Gastroesophageal sphincter (tissue), 4 donors: ENCODE data around the gene SNED1. TPM values are rescaled to one million over a fixed set of nuclear protein-coding genes. Genes with fewer than 3 reads are reported as not detected.

Source experiments
- ATAC-seq: fragments of 150-250 bp; one replicate; pipeline ENCODE4 v1.9.1; 2016; ENCODE audit warnings: mild to moderate bottlenecking, moderate library complexity
- H3K27ac ChIP-seq, 4 donors: fragments of 200-600 bp; sonication (generic) in 3 of 4; 1 replicate in 3 of 4; 2 replicates in 1 of 4; pipeline ENCODE4 v1.5.1; 2016 to 2019
- H3K27me3 ChIP-seq: fragments of 200-600 bp; sonication (generic); one replicate; pipeline ENCODE4 v1.5.1; 2019
- H3K36me3 ChIP-seq, 2 donors: fragments of 200-600 bp; sonication (generic); one replicate each; pipeline ENCODE4 v1.5.1; 2019; ENCODE audit warnings: control low read depth in 1 of 2
- H3K4me1 ChIP-seq, 3 donors: fragments of 200-600 bp; sonication (generic); 1 replicate in 2 of 3; 2 replicates in 1 of 3; pipeline ENCODE4 v1.5.1; 2016 to 2019; ENCODE audit warnings: control low read depth in 2 of 3
- H3K4me3 ChIP-seq, 2 donors: fragments of 200-600 bp; sonication (generic); one replicate each; pipeline ENCODE4 v1.5.1; 2019; ENCODE audit warnings: mild to moderate bottlenecking in 1 of 2, moderate library complexity in 1 of 2
- H3K9me3 ChIP-seq, 3 donors: fragments of 200-600 bp; sonication (generic); one replicate each; pipeline ENCODE4 v1.5.1; 2017 to 2019; ENCODE audit warnings: control low read depth in 2 of 3
- EP300 ChIP-seq: sonication (generic); formaldehyde crosslinking; IDR thresholded peaks from one replicate; pipeline ENCODE4 v1.6.1; 2017; ENCODE audit warnings: antibody characterized with exemption, mild to moderate bottlenecking
- POLR2A ChIP-seq, 2 donors: fragments of 450-650 bp; IDR thresholded peaks; one replicate each; pipeline ENCODE4 v1.6.1; 2017; ENCODE audit warnings: antibody characterized with exemption in 2 of 2, mild to moderate bottlenecking in 2 of 2, moderate library complexity in 1 of 2
- POLR2AphosphoS5 ChIP-seq: sonication (generic); formaldehyde crosslinking; IDR thresholded peaks from one replicate; pipeline ENCODE4 v1.6.1; 2017; ENCODE audit warnings: antibody characterized with exemption
- WGBS, 2 donors: methylation state at CpG; one replicate each; pipeline ENCODE4 v1.1.5; 2018; ENCODE audit warnings: low coverage in 1 of 2; 5-methylcytosine and 5-hydroxymethylcytosine counted together
- total RNA-seq, 4 donors: library from RNA; depleted of rRNA; stranded (reverse); fragments of >200 nt; gene quantifications; one replicate each; pipeline ENCODE4 v1.1.0, GENCODE V29; 2016
- TF ChIP-seq, protein P1 (sequence below), 4 experiments: fragments of 200-600 bp in 2 of 4; fragments of 450-650 bp in 2 of 4; sonication (generic) in 1 of 4; IDR thresholded peaks; one replicate each; pipeline ENCODE4 v1.5.1; 2017 to 2019; ENCODE audit warnings: antibody characterized with exemption in 4 of 4, mild to moderate bottlenecking in 2 of 4, moderate library complexity in 2 of 4

The SNED1 gene
- total RNA-seq, 4 donors from 2014 or later, result 8.3 to 29.9 (median 14.6) TPM

DNA sequence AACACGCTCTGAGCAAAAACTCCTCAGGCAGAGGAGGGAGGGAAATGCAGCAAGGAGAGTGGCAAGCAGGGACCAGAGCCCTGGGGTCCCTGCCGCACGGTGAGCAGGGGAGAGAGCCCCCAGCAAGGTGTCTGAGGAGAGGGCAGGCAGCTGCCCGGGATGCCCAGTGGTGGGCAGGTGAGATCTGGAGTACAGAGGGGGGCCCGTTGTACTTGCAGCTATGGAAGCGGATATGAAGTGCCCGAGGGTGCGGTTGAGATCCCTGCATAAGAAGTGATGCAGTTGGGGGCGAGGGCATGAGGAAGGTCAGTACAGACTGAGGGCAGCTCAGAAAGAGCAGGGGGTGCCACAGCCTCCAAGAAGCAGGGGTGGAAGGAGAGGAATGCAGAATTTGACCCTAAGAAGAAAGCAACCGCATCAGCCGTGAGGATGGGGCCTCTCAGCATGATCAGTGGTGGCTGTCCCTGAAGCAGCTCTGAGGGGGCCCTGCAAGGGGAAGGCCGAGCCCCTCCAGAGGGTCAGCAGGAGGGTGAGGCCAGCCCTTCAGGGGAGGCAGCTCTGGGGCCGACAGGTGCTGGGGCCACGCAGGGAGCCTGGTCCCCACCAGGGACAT, 74.2 kb downstream of the SNED1 start:
- Histone ChIP-seq H3K27me3 (peaks cover 33% of the 10 kb centered on the region), H3K27ac (no peak overlapping the region), H3K4me3 (no peak overlapping the region), H3K9me3 (no peaks in the 10 kb centered on the region), H3K36me3 (peaks cover 0 to 79% of the 10 kb centered on the region in 2 donors), H3K4me1 (no peaks in the 10 kb centered on the region)
- no peak for ATAC-seq
- 57 to 70% methylated on average over 2 to 4 of the region's 14 CpGs for WGBS, 2 donors
- no peak for TF ChIP-seq POLR2AphosphoS5
- TF ChIP-seq, protein P1, sequence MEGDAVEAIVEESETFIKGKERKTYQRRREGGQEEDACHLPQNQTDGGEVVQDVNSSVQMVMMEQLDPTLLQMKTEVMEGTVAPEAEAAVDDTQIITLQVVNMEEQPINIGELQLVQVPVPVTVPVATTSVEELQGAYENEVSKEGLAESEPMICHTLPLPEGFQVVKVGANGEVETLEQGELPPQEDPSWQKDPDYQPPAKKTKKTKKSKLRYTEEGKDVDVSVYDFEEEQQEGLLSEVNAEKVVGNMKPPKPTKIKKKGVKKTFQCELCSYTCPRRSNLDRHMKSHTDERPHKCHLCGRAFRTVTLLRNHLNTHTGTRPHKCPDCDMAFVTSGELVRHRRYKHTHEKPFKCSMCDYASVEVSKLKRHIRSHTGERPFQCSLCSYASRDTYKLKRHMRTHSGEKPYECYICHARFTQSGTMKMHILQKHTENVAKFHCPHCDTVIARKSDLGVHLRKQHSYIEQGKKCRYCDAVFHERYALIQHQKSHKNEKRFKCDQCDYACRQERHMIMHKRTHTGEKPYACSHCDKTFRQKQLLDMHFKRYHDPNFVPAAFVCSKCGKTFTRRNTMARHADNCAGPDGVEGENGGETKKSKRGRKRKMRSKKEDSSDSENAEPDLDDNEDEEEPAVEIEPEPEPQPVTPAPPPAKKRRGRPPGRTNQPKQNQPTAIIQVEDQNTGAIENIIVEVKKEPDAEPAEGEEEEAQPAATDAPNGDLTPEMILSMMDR (IDR thresholded peaks at IDR 0.05), result no peak
- no peak for TF ChIP-seq POLR2A (IDR thresholded peaks at IDR 0.05)

DNA sequence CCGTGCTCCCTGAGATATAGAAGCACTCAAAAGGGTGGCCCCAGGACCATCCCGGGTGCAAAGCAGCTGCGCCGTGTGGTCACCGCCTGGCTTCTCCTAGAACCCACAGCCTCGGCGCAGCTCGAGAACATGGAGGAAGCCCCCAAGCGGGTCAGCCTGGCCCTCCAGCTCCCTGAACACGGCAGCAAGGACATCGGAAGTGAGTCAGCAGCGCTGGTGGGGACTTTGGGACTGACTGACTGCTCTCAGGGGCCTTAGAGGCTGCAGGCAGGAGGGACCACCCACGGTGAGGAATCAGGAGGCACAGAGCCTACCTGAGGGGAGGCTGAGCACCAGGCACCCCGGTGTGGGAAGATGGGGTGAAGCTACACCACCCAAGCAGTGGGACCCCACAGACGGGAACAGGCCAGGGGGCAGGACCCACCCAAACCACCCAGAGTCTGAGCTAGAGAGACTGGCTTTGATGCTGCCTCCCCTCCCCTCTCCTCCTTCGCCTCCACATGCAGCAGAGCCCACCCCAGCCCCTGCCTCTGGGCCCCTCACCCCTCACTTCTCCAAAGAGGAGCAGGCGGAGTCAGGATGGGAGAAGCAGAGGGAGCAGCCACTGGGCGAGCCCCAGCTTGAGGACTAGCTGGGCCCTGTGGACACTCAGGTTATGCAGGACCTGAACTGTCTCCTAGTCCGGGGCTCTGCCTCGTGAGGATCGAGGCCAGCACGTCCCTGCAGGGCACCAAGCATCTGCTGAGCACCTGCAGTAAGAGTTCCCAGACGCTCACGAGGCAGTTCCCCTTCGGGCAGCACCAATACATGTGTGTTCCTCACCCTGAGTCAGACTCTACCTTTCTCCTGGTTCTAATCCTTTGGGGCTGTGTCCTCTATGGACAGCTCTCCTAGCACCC, 75.0 kb downstream of the SNED1 start:
- 40% methylated on average over 1 of the region's 25 CpGs; no CpG with 5 or more reads in 1 of the 2 donors for WGBS, 2 donors
- H3K27ac ChIP-seq, result no peak overlapping the region
- peaks cover 0 to 71% of the 10 kb centered on the region in 2 donors for H3K36me3 ChIP-seq
- TF ChIP-seq, protein P1 (IDR thresholded peaks at IDR 0.05), result no peak
- no peak for TF ChIP-seq POLR2AphosphoS5
- TF ChIP-seq POLR2A (IDR thresholded peaks at IDR 0.05), result no peak
- TF ChIP-seq EP300, result no peak
- peaks cover 33% of the 10 kb centered on the region for H3K27me3 ChIP-seq
- H3K9me3 ChIP-seq, result no peaks in the 10 kb centered on the region
- no peak overlapping the region for H3K4me3 ChIP-seq
- ATAC-seq, result no peak
- no peaks in the 10 kb centered on the region for H3K4me1 ChIP-seq

DNA sequence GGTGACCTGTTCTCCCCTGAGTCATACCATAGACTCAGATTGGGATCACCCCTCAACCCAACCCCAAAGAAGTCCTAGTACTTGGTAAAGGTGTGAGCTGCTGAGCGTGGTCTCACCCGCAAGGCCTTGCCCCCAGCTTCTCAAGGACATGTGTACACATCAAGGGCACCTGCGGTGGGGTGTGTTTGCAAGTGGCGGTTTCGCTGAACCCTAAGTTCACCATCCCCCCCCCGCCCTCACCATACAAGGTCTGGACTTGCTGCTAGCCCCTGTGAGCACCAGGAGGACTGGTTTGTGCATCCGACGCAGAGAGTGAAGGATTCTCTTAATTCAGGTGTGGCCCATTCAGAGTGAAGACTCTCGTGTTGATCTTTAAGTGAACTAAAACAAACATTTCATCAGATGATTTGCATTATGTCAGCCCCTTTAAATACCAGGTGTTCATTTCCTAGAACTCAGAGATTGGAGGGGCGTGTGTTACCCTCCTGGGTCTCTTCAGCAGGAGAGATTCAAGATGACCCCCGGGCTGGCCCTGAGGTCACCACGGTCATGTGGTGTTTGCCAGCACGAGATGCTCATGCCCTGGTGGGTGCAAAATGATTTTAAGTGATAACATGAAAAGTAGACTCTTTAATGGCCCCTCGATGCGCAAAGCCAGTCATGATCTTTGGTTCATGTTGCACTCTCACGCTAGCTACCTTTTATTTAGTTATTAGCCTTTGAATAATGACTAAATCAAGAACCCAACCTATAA, 75.8 kb downstream of the SNED1 start:
- H3K4me3 ChIP-seq, result no peak overlapping the region
- TF ChIP-seq EP300 (no peak), POLR2A (IDR thresholded peaks at IDR 0.05) (no peak), POLR2AphosphoS5 (no peak)
- TF ChIP-seq, protein P1 (IDR thresholded peaks at IDR 0.05), result no peak
- H3K4me1 ChIP-seq, result no peaks in the 10 kb centered on the region
- H3K27ac ChIP-seq, result no peak overlapping the region
- WGBS, 2 donors, result 75 to 90% methylated on average over 7 to 9 of the region's 16 CpGs
- H3K9me3 ChIP-seq, result no peaks in the 10 kb centered on the region
- H3K36me3 ChIP-seq, result peaks cover 0 to 63% of the 10 kb centered on the region in 2 donors
- no peak for ATAC-seq
- peaks cover 25% of the 10 kb centered on the region for H3K27me3 ChIP-seq

DNA sequence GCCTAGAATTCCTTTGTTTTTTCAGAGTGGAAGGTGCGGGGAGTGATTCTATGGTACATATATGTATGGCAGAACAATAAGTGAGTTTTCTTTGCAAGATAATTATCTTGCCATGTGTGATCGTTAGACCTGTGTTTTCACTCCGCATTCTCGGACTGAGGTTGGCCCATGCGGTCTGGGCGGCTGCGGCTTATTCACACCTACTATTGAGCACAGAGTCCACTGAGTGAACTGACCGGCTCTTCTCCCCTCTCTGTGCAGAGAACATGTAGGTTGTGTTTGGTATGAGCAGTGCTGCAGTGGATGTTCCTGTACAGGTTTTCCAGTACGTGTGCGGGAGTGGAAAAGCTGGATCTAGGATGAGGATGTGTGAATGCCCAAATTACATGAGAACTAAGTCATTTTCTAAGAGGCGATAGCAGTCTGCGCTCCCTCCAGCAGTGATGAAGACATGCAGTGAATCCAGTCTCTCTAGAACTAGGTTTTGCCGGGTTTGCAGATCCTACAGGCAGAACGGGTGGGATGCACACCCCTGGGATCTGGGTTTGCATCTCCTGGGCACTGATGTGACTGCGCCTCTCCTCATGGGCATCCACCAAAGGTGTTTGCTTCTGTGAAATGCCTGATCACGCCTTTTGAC, 76.6 kb downstream of the SNED1 start:
- Histone ChIP-seq H3K27me3 (peaks cover 20% of the 10 kb centered on the region), H3K9me3 (no peaks in the 10 kb centered on the region), H3K4me3 (no peak overlapping the region), H3K4me1 (no peaks in the 10 kb centered on the region), H3K27ac (no peak overlapping the region), H3K36me3 (peaks cover 0 to 55% of the 10 kb centered on the region in 2 donors)
- no peak for TF ChIP-seq POLR2A (IDR thresholded peaks at IDR 0.05)
- no peak for TF ChIP-seq POLR2AphosphoS5
- TF ChIP-seq, protein P1 (IDR thresholded peaks at IDR 0.05), result no peak
- no peak for TF ChIP-seq EP300
- ATAC-seq, result no peak
- WGBS, 2 donors, result 92 to 100% methylated on average over 4 to 14 of the region's 16 CpGs
